GM23338 (cell line): ENCODE data around the gene NDUFV2. TPM values are rescaled to one million over a fixed set of nuclear protein-coding genes. Genes with fewer than 3 reads are reported as not detected.

ENCODE experiments used
- ATAC-seq: fragments of 200-7000 bp; cut with Tn5 transposase; 3 replicates; pipeline ENCODE4 v1.9.1; 2020
- DNase-seq: peaks from one replicate; pipeline ENCODE4 v3.0.0-alpha.2; 2015; ENCODE audit warnings: low spot score
- H2AFZ ChIP-seq: fragments of 200-600 bp; sonication (generic); 2 replicates; pipeline ENCODE4 v1.8.0; 2016; ENCODE audit warnings: antibody characterized with exemption, mild to moderate bottlenecking, moderate library complexity
- H3F3A ChIP-seq: fragments of 200-600 bp; sonication (generic); replicated peaks from 2 replicates; pipeline ENCODE4 v1.8.0; 2017; ENCODE audit warnings: antibody characterized with exemption, mixed run types, low read depth
- H3K27ac ChIP-seq: fragments of 200-600 bp; sonication (generic); 2 replicates; pipeline ENCODE4 v1.6.1; 2016; ENCODE audit warnings: low read depth
- H3K27me3 ChIP-seq: fragments of 200-600 bp; sonication (generic); 2 replicates; pipeline ENCODE4 v1.8.0; 2016; ENCODE audit warnings: mild to moderate bottlenecking, mixed run types, moderate library complexity; ENCODE audit not compliant: insufficient read depth
- H3K36me3 ChIP-seq: fragments of 200-600 bp; sonication (generic); 2 replicates; pipeline ENCODE4 v1.8.0; 2016; ENCODE audit warnings: mild to moderate bottlenecking; ENCODE audit not compliant: insufficient read depth
- H3K4me1 ChIP-seq: fragments of 200-600 bp; sonication (generic); 2 replicates; pipeline ENCODE4 v1.8.0; 2016; ENCODE audit warnings: mild to moderate bottlenecking, moderate library complexity; ENCODE audit not compliant: insufficient read depth
- H3K4me2 ChIP-seq: fragments of 200-600 bp; sonication (generic); 2 replicates; pipeline ENCODE4 v1.7.1; 2017; ENCODE audit warnings: mixed run types
- H3K4me3 ChIP-seq: fragments of 200-600 bp; sonication (generic); 2 replicates; pipeline ENCODE4 v1.6.1; 2016; ENCODE audit warnings: mixed run types
- H3K79me2 ChIP-seq: fragments of 200-600 bp; sonication (generic); replicated peaks from 2 replicates; pipeline ENCODE4 v1.8.0; 2017; ENCODE audit warnings: mild to moderate bottlenecking; ENCODE audit not compliant: insufficient read depth
- H3K9me2 ChIP-seq: fragments of 200-600 bp; sonication (generic); 2 replicates; pipeline ENCODE4 v1.8.0; 2017; ENCODE audit not compliant: insufficient read depth
- H4K20me1 ChIP-seq: fragments of 200-600 bp; sonication (generic); replicated peaks from 2 replicates; pipeline ENCODE4 v1.8.0; 2017; ENCODE audit warnings: mild to moderate bottlenecking; ENCODE audit not compliant: insufficient read depth
- H3K27ac Mint-ChIP-seq: 2 replicates; pipeline ENCODE4 v1.8.0; 2020; ENCODE audit warnings: inconsistent platforms, mild to moderate bottlenecking, moderate library complexity, mixed read lengths
- H3K27me3 Mint-ChIP-seq: 3 replicates; pipeline ENCODE4 v1.8.0; 2022; ENCODE audit warnings: low read depth, mild to moderate bottlenecking, moderate library complexity, mixed read lengths, inconsistent platforms; ENCODE audit not compliant: insufficient read depth, poor library complexity
- H3K36me3 Mint-ChIP-seq: 3 replicates; pipeline ENCODE4 v1.8.0; 2021; ENCODE audit warnings: low read depth, mild to moderate bottlenecking, inconsistent platforms, moderate library complexity, mixed read lengths
- H3K4me1 Mint-ChIP-seq: 3 replicates; pipeline ENCODE4 v1.8.0; 2020; ENCODE audit warnings: mild to moderate bottlenecking, inconsistent platforms, mixed read lengths
- H3K4me3 Mint-ChIP-seq: 3 replicates; pipeline ENCODE4 v1.8.0; 2021; ENCODE audit warnings: moderate library complexity, mild to moderate bottlenecking, inconsistent platforms, mixed read lengths
- H3K9me3 Mint-ChIP-seq: 3 replicates; pipeline ENCODE4 v1.8.0; 2020; ENCODE audit warnings: moderate library complexity, mild to moderate bottlenecking, inconsistent platforms, mixed read lengths
- CTCF ChIP-seq, 2 experiments: fragments of 200-600 bp in 1 of 2; sonication (generic) in 1 of 2; conservative IDR thresholded peaks; 2 replicates each; pipeline versions ENCODE4 v1.5.1 to v1.6.1; 2016 to 2017; ENCODE audit warnings: antibody characterized with exemption in 2 of 2, low read depth in 2 of 2, mild to moderate bottlenecking in 2 of 2, moderate library complexity in 1 of 2
- EZH2phosphoT487 ChIP-seq: fragments of 200-600 bp; sonication (generic); IDR thresholded peaks from one replicate; pipeline ENCODE4 v1.8.1; 2018; ENCODE audit warnings: antibody characterized with exemption; ENCODE audit not compliant: unreplicated experiment
- STAT1 ChIP-seq: IDR thresholded peaks from one replicate; pipeline ENCODE4 v1.6.1; 2016; ENCODE audit warnings: antibody characterized with exemption; ENCODE audit not compliant: unreplicated experiment
- ZNF114 ChIP-seq: fragments of 250-450 bp; sonication (Bioruptor Pico); IDR thresholded peaks from 2 replicates; pipeline ENCODE4 v1.5.0; 2020; ENCODE audit warnings: mild to moderate bottlenecking, moderate library complexity
- ZNF331 ChIP-seq: fragments of 250-450 bp; sonication (Bioruptor Pico); IDR thresholded peaks from 2 replicates; pipeline ENCODE4 v1.5.0; 2020; ENCODE audit warnings: low read depth, mild to moderate bottlenecking, moderate library complexity
- polyA plus RNA-seq: library from polyadenylated mRNA; unstranded; fragments of >200 nt; fragmentation: Nextera tagmentation; extraction: Ambion mirVana; gene quantifications from 2 replicates; pipeline ENCODE4 v1.2.1, GENCODE V29; 2016
- total RNA-seq: library from RNA; depleted of rRNA; stranded (reverse); fragments of >200 nt; shearing (Covaris generic); gene quantifications from 2 replicates; pipeline ENCODE4 v1.2.3, GENCODE V29; 2014
- TF ChIP-seq, protein P1 (sequence below): IDR thresholded peaks from one replicate; pipeline ENCODE4 v1.6.1; 2018; ENCODE audit warnings: antibody characterized with exemption; ENCODE audit not compliant: unreplicated experiment
- TF ChIP-seq, protein P2 (sequence below): fragments of 250-450 bp; sonication (Bioruptor Pico); IDR thresholded peaks from 2 replicates; pipeline ENCODE4 v1.5.0; 2020; ENCODE audit warnings: mild to moderate bottlenecking, moderate library complexity

NDUFV2 gene
- total and polyA plus RNA-seq, 2 experiments from 2014 or later, result 157 to 577 TPM

DNA sequence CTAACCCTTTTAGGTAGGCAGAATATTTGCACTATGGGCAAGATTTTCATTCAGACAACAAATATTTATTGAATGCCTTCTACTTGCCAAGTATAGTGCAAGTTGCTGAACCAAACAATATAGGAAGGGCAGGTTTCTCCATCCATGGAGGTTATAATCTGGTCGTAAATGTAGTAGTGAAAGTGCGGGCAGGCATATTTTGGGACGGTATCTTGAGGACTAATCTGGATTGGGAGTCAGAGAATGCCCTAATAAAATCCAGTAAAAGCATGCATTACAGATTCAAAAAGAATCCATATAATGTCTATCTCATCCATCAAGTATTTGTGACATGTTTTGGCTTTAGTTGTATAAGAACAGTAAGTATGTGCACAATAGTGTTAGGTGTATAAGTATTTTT lies 1.7 kb upstream of the NDUFV2 start:
- Histone ChIP-seq H3K9me2 (no peaks in the 10 kb centered on the region), H4K20me1 (no peaks in the 10 kb centered on the region), H3F3A (no peaks in the 10 kb centered on the region), H3K4me3 (no peak overlapping the region), H3K36me3 (no peaks in the 10 kb centered on the region), H3K79me2 (peaks cover 32% of the 10 kb centered on the region), H3K27ac (no peak overlapping the region), H3K4me1 (peaks cover 44% of the 10 kb centered on the region), H3K4me2 (no peak overlapping the region), H2AFZ (no peak overlapping the region), H3K27me3 (no peaks in the 10 kb centered on the region)
- ATAC-seq (no peak), DNase-seq (no peak)
- Mint-ChIP-seq H3K4me1 (peaks cover 50% of the 10 kb centered on the region), H3K27me3 (no peaks in the 10 kb centered on the region), H3K4me3 (no peak overlapping the region), H3K9me3 (no peaks in the 10 kb centered on the region), H3K27ac (no peak overlapping the region; the same call in 1 of the 2 replicates), H3K36me3 (peaks cover 12% of the 10 kb centered on the region; the same call in 2 of the 3 replicates)
- TF ChIP-seq ZNF114, result no peak
- TF ChIP-seq, protein P1, sequence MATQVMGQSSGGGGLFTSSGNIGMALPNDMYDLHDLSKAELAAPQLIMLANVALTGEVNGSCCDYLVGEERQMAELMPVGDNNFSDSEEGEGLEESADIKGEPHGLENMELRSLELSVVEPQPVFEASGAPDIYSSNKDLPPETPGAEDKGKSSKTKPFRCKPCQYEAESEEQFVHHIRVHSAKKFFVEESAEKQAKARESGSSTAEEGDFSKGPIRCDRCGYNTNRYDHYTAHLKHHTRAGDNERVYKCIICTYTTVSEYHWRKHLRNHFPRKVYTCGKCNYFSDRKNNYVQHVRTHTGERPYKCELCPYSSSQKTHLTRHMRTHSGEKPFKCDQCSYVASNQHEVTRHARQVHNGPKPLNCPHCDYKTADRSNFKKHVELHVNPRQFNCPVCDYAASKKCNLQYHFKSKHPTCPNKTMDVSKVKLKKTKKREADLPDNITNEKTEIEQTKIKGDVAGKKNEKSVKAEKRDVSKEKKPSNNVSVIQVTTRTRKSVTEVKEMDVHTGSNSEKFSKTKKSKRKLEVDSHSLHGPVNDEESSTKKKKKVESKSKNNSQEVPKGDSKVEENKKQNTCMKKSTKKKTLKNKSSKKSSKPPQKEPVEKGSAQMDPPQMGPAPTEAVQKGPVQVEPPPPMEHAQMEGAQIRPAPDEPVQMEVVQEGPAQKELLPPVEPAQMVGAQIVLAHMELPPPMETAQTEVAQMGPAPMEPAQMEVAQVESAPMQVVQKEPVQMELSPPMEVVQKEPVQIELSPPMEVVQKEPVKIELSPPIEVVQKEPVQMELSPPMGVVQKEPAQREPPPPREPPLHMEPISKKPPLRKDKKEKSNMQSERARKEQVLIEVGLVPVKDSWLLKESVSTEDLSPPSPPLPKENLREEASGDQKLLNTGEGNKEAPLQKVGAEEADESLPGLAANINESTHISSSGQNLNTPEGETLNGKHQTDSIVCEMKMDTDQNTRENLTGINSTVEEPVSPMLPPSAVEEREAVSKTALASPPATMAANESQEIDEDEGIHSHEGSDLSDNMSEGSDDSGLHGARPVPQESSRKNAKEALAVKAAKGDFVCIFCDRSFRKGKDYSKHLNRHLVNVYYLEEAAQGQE, result no peak
- TF ChIP-seq, protein P2, sequence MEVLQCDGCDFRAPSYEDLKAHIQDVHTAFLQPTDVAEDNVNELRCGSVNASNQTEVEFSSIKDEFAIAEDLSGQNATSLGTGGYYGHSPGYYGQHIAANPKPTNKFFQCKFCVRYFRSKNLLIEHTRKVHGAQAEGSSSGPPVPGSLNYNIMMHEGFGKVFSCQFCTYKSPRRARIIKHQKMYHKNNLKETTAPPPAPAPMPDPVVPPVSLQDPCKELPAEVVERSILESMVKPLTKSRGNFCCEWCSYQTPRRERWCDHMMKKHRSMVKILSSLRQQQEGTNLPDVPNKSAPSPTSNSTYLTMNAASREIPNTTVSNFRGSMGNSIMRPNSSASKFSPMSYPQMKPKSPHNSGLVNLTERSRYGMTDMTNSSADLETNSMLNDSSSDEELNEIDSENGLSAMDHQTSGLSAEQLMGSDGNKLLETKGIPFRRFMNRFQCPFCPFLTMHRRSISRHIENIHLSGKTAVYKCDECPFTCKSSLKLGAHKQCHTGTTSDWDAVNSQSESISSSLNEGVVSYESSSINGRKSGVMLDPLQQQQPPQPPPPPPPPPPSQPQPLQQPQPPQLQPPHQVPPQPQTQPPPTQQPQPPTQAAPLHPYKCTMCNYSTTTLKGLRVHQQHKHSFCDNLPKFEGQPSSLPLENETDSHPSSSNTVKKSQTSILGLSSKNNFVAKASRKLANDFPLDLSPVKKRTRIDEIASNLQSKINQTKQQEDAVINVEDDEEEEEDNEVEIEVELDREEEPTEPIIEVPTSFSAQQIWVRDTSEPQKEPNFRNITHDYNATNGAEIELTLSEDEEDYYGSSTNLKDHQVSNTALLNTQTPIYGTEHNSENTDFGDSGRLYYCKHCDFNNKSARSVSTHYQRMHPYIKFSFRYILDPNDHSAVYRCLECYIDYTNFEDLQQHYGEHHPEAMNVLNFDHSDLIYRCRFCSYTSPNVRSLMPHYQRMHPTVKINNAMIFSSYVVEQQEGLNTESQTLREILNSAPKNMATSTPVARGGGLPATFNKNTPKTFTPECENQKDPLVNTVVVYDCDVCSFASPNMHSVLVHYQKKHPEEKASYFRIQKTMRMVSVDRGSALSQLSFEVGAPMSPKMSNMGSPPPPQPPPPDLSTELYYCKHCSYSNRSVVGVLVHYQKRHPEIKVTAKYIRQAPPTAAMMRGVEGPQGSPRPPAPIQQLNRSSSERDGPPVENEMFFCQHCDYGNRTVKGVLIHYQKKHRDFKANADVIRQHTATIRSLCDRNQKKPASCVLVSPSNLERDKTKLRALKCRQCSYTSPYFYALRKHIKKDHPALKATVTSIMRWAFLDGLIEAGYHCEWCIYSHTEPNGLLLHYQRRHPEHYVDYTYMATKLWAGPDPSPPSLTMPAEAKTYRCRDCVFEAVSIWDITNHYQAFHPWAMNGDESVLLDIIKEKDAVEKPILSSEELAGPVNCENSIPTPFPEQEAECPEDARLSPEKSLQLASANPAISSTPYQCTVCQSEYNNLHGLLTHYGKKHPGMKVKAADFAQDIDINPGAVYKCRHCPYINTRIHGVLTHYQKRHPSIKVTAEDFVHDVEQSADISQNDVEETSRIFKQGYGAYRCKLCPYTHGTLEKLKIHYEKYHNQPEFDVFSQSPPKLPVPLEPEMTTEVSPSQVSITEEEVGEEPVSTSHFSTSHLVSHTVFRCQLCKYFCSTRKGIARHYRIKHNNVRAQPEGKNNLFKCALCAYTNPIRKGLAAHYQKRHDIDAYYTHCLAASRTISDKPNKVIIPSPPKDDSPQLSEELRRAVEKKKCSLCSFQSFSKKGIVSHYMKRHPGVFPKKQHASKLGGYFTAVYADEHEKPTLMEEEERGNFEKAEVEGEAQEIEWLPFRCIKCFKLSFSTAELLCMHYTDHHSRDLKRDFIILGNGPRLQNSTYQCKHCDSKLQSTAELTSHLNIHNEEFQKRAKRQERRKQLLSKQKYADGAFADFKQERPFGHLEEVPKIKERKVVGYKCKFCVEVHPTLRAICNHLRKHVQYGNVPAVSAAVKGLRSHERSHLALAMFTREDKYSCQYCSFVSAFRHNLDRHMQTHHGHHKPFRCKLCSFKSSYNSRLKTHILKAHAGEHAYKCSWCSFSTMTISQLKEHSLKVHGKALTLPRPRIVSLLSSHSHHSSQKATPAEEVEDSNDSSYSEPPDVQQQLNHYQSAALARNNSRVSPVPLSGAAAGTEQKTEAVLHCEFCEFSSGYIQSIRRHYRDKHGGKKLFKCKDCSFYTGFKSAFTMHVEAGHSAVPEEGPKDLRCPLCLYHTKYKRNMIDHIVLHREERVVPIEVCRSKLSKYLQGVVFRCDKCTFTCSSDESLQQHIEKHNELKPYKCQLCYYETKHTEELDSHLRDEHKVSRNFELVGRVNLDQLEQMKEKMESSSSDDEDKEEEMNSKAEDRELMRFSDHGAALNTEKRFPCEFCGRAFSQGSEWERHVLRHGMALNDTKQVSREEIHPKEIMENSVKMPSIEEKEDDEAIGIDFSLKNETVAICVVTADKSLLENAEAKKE, result no peak
- TF ChIP-seq EZH2phosphoT487, result no peak
- no peak for TF ChIP-seq STAT1
- TF ChIP-seq CTCF (conservative IDR thresholded peaks at IDR 0.05; ENCODE audit: low read depth in 2 of 2), result no peak
- no peak for TF ChIP-seq ZNF331 (CRISPR knock-in tag)
